WTC11 (cell line): ENCODE measurements around the gene SWI5.

Source experiments
- CREB1 ChIP-seq: sonication (generic); formaldehyde crosslinking; IDR thresholded peaks from 2 replicates; pipeline ENCODE4 v1.8.0; 2023; ENCODE audit warnings: mild to moderate bottlenecking, missing genetic modification reagents
- ELF4 ChIP-seq: sonication (generic); formaldehyde crosslinking; IDR thresholded peaks from 2 replicates; pipeline ENCODE4 v1.8.1; 2022; ENCODE audit warnings: low read depth, mild to moderate bottlenecking, moderate library complexity, missing genetic modification reagents
- GABPB1 ChIP-seq: sonication (generic); formaldehyde crosslinking; IDR thresholded peaks from 2 replicates; pipeline ENCODE4 v1.8.1; 2023; ENCODE audit warnings: mild to moderate bottlenecking, missing genetic modification reagents
- IRF2 ChIP-seq: sonication (generic); formaldehyde crosslinking; IDR thresholded peaks from 2 replicates; pipeline ENCODE4 v1.8.0; 2022; ENCODE audit warnings: low read depth, missing genetic modification reagents, borderline replicate concordance
- SMAD3 ChIP-seq: sonication (generic); formaldehyde crosslinking; IDR thresholded peaks from 2 replicates; pipeline ENCODE4 v1.8.0; 2022; ENCODE audit warnings: missing genetic modification reagents, mild to moderate bottlenecking, borderline replicate concordance
- SP1 ChIP-seq: sonication (generic); formaldehyde crosslinking; conservative IDR thresholded peaks from 2 replicates; pipeline ENCODE4 v1.8.1; 2022; ENCODE audit warnings: missing genetic modification reagents
- TEAD4 ChIP-seq: sonication (generic); formaldehyde crosslinking; IDR thresholded peaks from 2 replicates; pipeline ENCODE4 v1.8.0; 2022; ENCODE audit warnings: mild to moderate bottlenecking, missing genetic modification reagents
- ZBTB21 ChIP-seq: sonication (generic); formaldehyde crosslinking; IDR thresholded peaks from 2 replicates; pipeline ENCODE4 v1.8.1; 2023; ENCODE audit warnings: mild to moderate bottlenecking, missing genetic modification reagents, borderline replicate concordance
- ZNF121 ChIP-seq: sonication (generic); formaldehyde crosslinking; IDR thresholded peaks from 2 replicates; pipeline ENCODE4 v1.8.0; 2023; ENCODE audit warnings: missing genetic modification reagents
- ZNF219 ChIP-seq: sonication (generic); formaldehyde crosslinking; IDR thresholded peaks from 2 replicates; pipeline ENCODE4 v1.8.0; 2023; ENCODE audit warnings: missing genetic modification reagents, mild to moderate bottlenecking, borderline replicate concordance
- TF ChIP-seq, protein P1 (sequence below): fragments of 200-600 bp; IDR thresholded peaks from 2 replicates; pipeline ENCODE4 v1.8.0; 2022; ENCODE audit warnings: antibody characterized with exemption
- TF ChIP-seq, protein P2 (sequence below): sonication (generic); formaldehyde crosslinking; IDR thresholded peaks from 2 replicates; pipeline ENCODE4 v1.8.0; 2023; ENCODE audit warnings: missing genetic modification reagents, mild to moderate bottlenecking, borderline replicate concordance
- TF ChIP-seq, protein P3 (sequence below): sonication (generic); formaldehyde crosslinking; IDR thresholded peaks from 2 replicates; pipeline ENCODE4 v1.8.0; 2022; ENCODE audit warnings: mild to moderate bottlenecking, missing genetic modification reagents

DNA sequence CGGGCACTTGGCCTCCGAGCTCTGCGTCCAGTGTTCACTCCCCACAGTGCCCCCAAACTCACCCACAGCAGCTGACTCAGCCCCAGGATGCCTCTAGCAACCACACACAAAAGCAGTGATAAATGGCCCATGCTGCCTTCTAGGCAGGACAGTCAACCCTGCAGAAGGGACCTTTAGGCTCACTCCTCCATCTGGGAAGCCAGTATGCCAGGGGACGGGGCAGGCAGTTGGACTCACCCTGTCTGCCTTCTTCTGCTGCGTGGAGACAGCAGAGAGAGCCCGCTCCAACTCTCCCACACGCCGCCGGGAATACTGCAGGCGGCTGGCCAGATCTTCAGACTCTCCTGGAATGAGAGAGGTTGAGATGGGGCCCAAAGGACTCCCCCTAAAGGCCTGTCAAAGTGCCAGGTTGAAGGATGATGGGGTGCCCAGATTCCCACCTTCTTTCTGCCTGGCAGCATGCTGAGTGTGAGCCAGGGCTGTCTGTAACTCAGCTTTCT lies 10.7 kb upstream of the SWI5 start:
- TF ChIP-seq, protein P1, sequence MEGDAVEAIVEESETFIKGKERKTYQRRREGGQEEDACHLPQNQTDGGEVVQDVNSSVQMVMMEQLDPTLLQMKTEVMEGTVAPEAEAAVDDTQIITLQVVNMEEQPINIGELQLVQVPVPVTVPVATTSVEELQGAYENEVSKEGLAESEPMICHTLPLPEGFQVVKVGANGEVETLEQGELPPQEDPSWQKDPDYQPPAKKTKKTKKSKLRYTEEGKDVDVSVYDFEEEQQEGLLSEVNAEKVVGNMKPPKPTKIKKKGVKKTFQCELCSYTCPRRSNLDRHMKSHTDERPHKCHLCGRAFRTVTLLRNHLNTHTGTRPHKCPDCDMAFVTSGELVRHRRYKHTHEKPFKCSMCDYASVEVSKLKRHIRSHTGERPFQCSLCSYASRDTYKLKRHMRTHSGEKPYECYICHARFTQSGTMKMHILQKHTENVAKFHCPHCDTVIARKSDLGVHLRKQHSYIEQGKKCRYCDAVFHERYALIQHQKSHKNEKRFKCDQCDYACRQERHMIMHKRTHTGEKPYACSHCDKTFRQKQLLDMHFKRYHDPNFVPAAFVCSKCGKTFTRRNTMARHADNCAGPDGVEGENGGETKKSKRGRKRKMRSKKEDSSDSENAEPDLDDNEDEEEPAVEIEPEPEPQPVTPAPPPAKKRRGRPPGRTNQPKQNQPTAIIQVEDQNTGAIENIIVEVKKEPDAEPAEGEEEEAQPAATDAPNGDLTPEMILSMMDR: no peak
- TF ChIP-seq, protein P2, sequence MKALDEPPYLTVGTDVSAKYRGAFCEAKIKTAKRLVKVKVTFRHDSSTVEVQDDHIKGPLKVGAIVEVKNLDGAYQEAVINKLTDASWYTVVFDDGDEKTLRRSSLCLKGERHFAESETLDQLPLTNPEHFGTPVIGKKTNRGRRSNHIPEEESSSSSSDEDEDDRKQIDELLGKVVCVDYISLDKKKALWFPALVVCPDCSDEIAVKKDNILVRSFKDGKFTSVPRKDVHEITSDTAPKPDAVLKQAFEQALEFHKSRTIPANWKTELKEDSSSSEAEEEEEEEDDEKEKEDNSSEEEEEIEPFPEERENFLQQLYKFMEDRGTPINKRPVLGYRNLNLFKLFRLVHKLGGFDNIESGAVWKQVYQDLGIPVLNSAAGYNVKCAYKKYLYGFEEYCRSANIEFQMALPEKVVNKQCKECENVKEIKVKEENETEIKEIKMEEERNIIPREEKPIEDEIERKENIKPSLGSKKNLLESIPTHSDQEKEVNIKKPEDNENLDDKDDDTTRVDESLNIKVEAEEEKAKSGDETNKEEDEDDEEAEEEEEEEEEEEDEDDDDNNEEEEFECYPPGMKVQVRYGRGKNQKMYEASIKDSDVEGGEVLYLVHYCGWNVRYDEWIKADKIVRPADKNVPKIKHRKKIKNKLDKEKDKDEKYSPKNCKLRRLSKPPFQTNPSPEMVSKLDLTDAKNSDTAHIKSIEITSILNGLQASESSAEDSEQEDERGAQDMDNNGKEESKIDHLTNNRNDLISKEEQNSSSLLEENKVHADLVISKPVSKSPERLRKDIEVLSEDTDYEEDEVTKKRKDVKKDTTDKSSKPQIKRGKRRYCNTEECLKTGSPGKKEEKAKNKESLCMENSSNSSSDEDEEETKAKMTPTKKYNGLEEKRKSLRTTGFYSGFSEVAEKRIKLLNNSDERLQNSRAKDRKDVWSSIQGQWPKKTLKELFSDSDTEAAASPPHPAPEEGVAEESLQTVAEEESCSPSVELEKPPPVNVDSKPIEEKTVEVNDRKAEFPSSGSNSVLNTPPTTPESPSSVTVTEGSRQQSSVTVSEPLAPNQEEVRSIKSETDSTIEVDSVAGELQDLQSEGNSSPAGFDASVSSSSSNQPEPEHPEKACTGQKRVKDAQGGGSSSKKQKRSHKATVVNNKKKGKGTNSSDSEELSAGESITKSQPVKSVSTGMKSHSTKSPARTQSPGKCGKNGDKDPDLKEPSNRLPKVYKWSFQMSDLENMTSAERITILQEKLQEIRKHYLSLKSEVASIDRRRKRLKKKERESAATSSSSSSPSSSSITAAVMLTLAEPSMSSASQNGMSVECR: no peak
- TF ChIP-seq IRF2 (CRISPR knock-in tag): no peak
- TF ChIP-seq SP1 (CRISPR knock-in tag): no peak
- TF ChIP-seq, protein P3, sequence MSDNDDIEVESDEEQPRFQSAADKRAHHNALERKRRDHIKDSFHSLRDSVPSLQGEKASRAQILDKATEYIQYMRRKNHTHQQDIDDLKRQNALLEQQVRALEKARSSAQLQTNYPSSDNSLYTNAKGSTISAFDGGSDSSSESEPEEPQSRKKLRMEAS (CRISPR knock-in tag): no peak
- no peak for TF ChIP-seq ZBTB21
- no peak for TF ChIP-seq ZNF219 (CRISPR knock-in tag)
- TF ChIP-seq SMAD3 (CRISPR knock-in tag): no peak
- TF ChIP-seq ZNF121 (CRISPR knock-in tag): no peak
- no peak for TF ChIP-seq CREB1 (CRISPR knock-in tag)
- TF ChIP-seq TEAD4 (CRISPR knock-in tag): no peak
- no peak for TF ChIP-seq ELF4 (CRISPR knock-in tag)
- no peak for TF ChIP-seq GABPB1
